ENCODE results near the gene IQSEC2.
A peak's percentile ranks its signal among the peaks of the same experiment; 100 is the strongest.

- peak; percentile 76 for TF ChIP-seq CTCF (IDR thresholded peaks at IDR 0.05)
- no peak for TF ChIP-seq EZH2 (IDR thresholded peaks at IDR 0.05; ENCODE audit: borderline replicate concordance, insufficient read depth, low read depth, low read length, poor library complexity, severe bottlenecking)
These were observed 36.1 kb upstream of the IQSEC2 start for GRCh38 chrX:53317365-53318069.
